ENCODE measurements around the gene DLEC1. TPM values are rescaled to one million over a fixed set of nuclear protein-coding genes. Genes with fewer than 3 reads are reported as not detected.
A peak's percentile ranks its signal among the peaks of the same experiment; 100 is the strongest.
"Not testable (repeated sequence)": the region's sequence is repeated elsewhere in the genome, so short reads cannot be mapped to it uniquely, and the experiment has no call there.

DLEC1 gene
- total RNA-seq, 1 donor = under 0.01 TPM

- Histone ChIP-seq H3K4me3 (ENCODE audit: insufficient read depth, low read length) (no peak overlapping the region), H3K27ac (ENCODE audit: low read depth, low read length) (no peak overlapping the region), H3K4me1 (ENCODE audit: insufficient read depth, low read length) (peaks cover 22% of the 10 kb centered on the region), H2AFZ (ENCODE audit: low read length) (no peak overlapping the region), H4K20me1 (ENCODE audit: insufficient read depth, low read length) (peaks cover 4% of the 10 kb centered on the region), H3K4me2 (ENCODE audit: insufficient read depth, low read length) (no peak overlapping the region), H3K27me3 (ENCODE audit: insufficient read depth, low read length) (no peaks in the 10 kb centered on the region), H3K9me3 (ENCODE audit: low read depth, low read length) (no peaks in the 10 kb centered on the region), H3K36me3 (ENCODE audit: insufficient read depth, low read length) (no peaks in the 10 kb centered on the region), H3K79me2 (ENCODE audit: insufficient read depth, low read length) (peaks cover 9% of the 10 kb centered on the region)
- TF ChIP-seq CTCF (IDR thresholded peaks at IDR 0.05; ENCODE audit: extremely low read depth, low read depth, low read length) = no peak
- DNase-seq (ENCODE audit: insufficient read length, low spot score, missing footprints) = peak; percentile 80
Measured at GRCh38 chr3:38032328-38032865, 6.6 kb upstream of the DLEC1 start.

GRCh38 chr3:38033586-38033985, 5.4 kb upstream of the DLEC1 start:
- DNase-seq (ENCODE audit: insufficient read length, low spot score, missing footprints); H2AFZ ChIP-seq (ENCODE audit: low read length); H3K36me3 ChIP-seq (ENCODE audit: insufficient read depth, low read length): not testable (repeated sequence)

GRCh38 chr3:38034335-38034734, 4.7 kb upstream of the DLEC1 start:
- peak; percentile 62 for DNase-seq (ENCODE audit: insufficient read length, low spot score, missing footprints)
- H2AFZ ChIP-seq (ENCODE audit: low read length); H3K27ac ChIP-seq (ENCODE audit: low read depth, low read length); H3K4me3 ChIP-seq (ENCODE audit: insufficient read depth, low read length); H3K79me2 ChIP-seq (ENCODE audit: insufficient read depth, low read length); H3K36me3 ChIP-seq (ENCODE audit: insufficient read depth, low read length); H4K20me1 ChIP-seq (ENCODE audit: insufficient read depth, low read length); H3K9me3 ChIP-seq (ENCODE audit: low read depth, low read length); H3K27me3 ChIP-seq (ENCODE audit: insufficient read depth, low read length); H3K4me2 ChIP-seq (ENCODE audit: insufficient read depth, low read length): not testable (repeated sequence)
- peaks cover 31% of the 10 kb centered on the region for H3K4me1 ChIP-seq (ENCODE audit: insufficient read depth, low read length)

More at GRCh38 chr3:38033586-38033985, 5.4 kb upstream of the DLEC1 start:
- not testable (repeated sequence) for H3K27ac ChIP-seq (ENCODE audit: low read depth, low read length); H4K20me1 ChIP-seq (ENCODE audit: insufficient read depth, low read length); H3K79me2 ChIP-seq (ENCODE audit: insufficient read depth, low read length); H3K4me3 ChIP-seq (ENCODE audit: insufficient read depth, low read length); H3K9me3 ChIP-seq (ENCODE audit: low read depth, low read length); H3K27me3 ChIP-seq (ENCODE audit: insufficient read depth, low read length); H3K4me2 ChIP-seq (ENCODE audit: insufficient read depth, low read length)
- H3K4me1 ChIP-seq (ENCODE audit: insufficient read depth, low read length) = peaks cover 23% of the 10 kb centered on the region

- H3K4me3 ChIP-seq (ENCODE audit: insufficient read depth, low read length) = no peak overlapping the region
- TF ChIP-seq CTCF (IDR thresholded peaks at IDR 0.05; ENCODE audit: extremely low read depth, low read depth, low read length) = no peak
- no peaks in the 10 kb centered on the region for H3K9me3 ChIP-seq (ENCODE audit: low read depth, low read length)
- H3K79me2 ChIP-seq (ENCODE audit: insufficient read depth, low read length) = no peaks in the 10 kb centered on the region
- no peaks in the 10 kb centered on the region for H3K36me3 ChIP-seq (ENCODE audit: insufficient read depth, low read length)
- peaks cover 20% of the 10 kb centered on the region for H3K4me1 ChIP-seq (ENCODE audit: insufficient read depth, low read length)
- H3K27me3 ChIP-seq (ENCODE audit: insufficient read depth, low read length) = peaks cover 3% of the 10 kb centered on the region
- DNase-seq (ENCODE audit: insufficient read length, low spot score, missing footprints) = no peak
- no peak overlapping the region for H3K4me2 ChIP-seq (ENCODE audit: insufficient read depth, low read length)
- H3K27ac ChIP-seq (ENCODE audit: low read depth, low read length) = no peak overlapping the region
- no peaks in the 10 kb centered on the region for H4K20me1 ChIP-seq (ENCODE audit: insufficient read depth, low read length)
- H2AFZ ChIP-seq (ENCODE audit: low read length) = no peak overlapping the region
Measured at GRCh38 chr3:38036286-38036685, 2.7 kb upstream of the DLEC1 start.

- Histone ChIP-seq H2AFZ (ENCODE audit: low read length) (no peak overlapping the region), H4K20me1 (ENCODE audit: insufficient read depth, low read length) (no peaks in the 10 kb centered on the region), H3K9me3 (ENCODE audit: low read depth, low read length) (no peaks in the 10 kb centered on the region), H3K27me3 (ENCODE audit: insufficient read depth, low read length) (peaks cover 3% of the 10 kb centered on the region), H3K36me3 (ENCODE audit: insufficient read depth, low read length) (no peaks in the 10 kb centered on the region), H3K27ac (ENCODE audit: low read depth, low read length) (no peak overlapping the region), H3K4me3 (ENCODE audit: insufficient read depth, low read length) (no peak overlapping the region), H3K79me2 (ENCODE audit: insufficient read depth, low read length) (no peaks in the 10 kb centered on the region), H3K4me2 (ENCODE audit: insufficient read depth, low read length) (no peak overlapping the region), H3K4me1 (ENCODE audit: insufficient read depth, low read length) (peaks cover 14% of the 10 kb centered on the region)
- DNase-seq (ENCODE audit: insufficient read length, low spot score, missing footprints) = peak; percentile 14
- no peak for TF ChIP-seq CTCF (IDR thresholded peaks at IDR 0.05; ENCODE audit: extremely low read depth, low read depth, low read length)
Measured at GRCh38 chr3:38036906-38037305, 2.1 kb upstream of the DLEC1 start.
